IPS-18c (cell line): ENCODE results near the gene MYO9B.

Source experiments
- H3K4me3 ChIP-seq: 2 replicates; pipeline ENCODE4 v1.7.0; 2013; ENCODE audit warnings: low read depth, mild to moderate bottlenecking, low read length, moderate library complexity; ENCODE audit not compliant: insufficient read depth
- H3K9me3 ChIP-seq: one replicate; pipeline ENCODE4 v1.6.1; 2013; ENCODE audit warnings: mild to moderate bottlenecking, low read length, moderate library complexity; ENCODE audit not compliant: control insufficient read depth, insufficient read depth

Gene MYO9B, protein sequence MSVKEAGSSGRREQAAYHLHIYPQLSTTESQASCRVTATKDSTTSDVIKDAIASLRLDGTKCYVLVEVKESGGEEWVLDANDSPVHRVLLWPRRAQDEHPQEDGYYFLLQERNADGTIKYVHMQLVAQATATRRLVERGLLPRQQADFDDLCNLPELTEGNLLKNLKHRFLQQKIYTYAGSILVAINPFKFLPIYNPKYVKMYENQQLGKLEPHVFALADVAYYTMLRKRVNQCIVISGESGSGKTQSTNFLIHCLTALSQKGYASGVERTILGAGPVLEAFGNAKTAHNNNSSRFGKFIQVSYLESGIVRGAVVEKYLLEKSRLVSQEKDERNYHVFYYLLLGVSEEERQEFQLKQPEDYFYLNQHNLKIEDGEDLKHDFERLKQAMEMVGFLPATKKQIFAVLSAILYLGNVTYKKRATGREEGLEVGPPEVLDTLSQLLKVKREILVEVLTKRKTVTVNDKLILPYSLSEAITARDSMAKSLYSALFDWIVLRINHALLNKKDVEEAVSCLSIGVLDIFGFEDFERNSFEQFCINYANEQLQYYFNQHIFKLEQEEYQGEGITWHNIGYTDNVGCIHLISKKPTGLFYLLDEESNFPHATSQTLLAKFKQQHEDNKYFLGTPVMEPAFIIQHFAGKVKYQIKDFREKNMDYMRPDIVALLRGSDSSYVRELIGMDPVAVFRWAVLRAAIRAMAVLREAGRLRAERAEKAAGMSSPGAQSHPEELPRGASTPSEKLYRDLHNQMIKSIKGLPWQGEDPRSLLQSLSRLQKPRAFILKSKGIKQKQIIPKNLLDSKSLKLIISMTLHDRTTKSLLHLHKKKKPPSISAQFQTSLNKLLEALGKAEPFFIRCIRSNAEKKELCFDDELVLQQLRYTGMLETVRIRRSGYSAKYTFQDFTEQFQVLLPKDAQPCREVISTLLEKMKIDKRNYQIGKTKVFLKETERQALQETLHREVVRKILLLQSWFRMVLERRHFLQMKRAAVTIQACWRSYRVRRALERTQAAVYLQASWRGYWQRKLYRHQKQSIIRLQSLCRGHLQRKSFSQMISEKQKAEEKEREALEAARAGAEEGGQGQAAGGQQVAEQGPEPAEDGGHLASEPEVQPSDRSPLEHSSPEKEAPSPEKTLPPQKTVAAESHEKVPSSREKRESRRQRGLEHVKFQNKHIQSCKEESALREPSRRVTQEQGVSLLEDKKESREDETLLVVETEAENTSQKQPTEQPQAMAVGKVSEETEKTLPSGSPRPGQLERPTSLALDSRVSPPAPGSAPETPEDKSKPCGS (N-terminal part only)

DNA sequence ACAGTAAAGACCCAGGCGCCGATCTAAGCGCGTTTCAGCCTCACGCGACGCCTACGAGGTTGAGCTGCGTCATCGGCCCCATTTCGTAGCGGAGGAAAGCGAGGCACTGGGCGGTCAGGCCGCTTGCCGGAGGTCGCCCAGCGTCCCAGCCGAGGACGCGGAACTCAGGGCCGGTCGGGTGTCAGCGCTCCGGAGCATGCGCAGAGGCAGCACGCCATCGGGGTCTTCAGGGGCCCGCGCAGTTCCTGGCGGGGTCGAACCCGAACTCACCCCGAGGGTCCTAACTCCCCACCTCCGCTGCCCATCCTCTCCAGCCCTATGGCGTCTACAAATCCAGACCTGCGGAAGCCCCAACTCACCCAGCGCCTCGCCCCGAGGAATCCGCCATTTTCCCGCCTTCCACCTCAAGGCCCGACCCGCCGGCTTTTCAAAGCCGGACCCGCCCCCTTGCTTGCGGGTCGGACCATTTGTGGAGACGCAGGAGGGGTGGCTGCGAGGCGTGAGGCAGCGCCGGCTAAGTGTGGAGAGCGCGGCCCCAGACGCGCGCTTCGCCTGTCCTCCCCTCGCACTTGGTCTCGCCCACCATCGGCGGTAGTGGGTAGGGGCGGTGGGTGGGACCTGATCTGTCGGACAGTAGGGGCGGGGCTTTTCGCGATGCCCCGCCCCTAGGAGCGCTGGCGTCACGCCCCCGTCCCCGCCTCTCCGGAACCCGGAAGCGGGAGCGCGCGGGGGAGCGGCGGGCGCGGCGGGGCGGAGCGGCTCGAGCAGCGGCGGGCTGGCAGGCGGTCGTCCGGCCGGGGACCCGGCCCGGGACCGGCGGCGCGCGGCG is at the start of gene MYO9B, which contains the start of gene HAUS8:
Gene MYO9B (plus strand): TSS at position 743 of the 829 bp plus-strand sequence. CDS start 25,941 bp downstream, outside the sequence.
Gene HAUS8 (minus strand): TSS at position 418 of the 829 bp plus-strand sequence. CDS start 30 bp downstream, at position 388.
- peak within 1 kb of the TSS; percentile 94 for H3K4me3 ChIP-seq

DNA sequence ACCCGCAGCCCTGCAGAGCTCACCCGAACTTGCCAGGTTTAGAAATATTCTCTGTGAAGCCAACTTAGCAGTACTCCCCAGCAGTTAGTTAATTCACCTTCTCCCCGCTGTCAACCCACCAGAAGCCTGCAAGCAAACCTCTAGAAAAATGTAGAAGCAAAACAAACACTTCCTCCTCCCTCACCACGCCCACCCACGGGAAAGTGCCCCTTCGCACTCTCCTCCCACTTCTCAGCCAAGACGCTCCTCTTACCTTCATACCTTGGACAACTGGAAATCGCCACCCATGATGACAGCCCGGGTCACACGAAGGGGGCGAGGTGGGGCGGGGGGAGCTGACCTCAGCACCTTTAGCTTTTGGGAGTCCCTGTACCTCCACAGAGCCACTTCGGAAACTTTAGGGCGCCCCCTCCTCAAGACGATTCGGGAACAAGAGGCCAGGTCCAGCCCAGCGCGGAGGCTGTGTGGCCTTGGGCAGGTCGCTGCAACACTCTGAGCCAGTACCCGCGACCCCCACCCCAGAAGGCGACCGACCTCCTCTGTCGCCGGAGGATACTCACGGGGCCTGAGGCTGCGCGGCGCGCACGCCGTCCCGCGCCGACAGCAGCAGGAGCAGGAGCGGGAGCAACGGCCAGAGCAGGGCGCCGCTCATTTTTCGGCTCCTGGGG is 49.5 kb upstream of the MYO9B start:
- H3K4me3 ChIP-seq: peak overlapping the region; percentile 67
- no peaks in the 10 kb centered on the region for H3K9me3 ChIP-seq

More for the DNA sequence above, at the start of gene MYO9B, which contains the start of gene HAUS8:
- H3K9me3 ChIP-seq: peaks cover 3% of the 10 kb centered on the region

DNA sequence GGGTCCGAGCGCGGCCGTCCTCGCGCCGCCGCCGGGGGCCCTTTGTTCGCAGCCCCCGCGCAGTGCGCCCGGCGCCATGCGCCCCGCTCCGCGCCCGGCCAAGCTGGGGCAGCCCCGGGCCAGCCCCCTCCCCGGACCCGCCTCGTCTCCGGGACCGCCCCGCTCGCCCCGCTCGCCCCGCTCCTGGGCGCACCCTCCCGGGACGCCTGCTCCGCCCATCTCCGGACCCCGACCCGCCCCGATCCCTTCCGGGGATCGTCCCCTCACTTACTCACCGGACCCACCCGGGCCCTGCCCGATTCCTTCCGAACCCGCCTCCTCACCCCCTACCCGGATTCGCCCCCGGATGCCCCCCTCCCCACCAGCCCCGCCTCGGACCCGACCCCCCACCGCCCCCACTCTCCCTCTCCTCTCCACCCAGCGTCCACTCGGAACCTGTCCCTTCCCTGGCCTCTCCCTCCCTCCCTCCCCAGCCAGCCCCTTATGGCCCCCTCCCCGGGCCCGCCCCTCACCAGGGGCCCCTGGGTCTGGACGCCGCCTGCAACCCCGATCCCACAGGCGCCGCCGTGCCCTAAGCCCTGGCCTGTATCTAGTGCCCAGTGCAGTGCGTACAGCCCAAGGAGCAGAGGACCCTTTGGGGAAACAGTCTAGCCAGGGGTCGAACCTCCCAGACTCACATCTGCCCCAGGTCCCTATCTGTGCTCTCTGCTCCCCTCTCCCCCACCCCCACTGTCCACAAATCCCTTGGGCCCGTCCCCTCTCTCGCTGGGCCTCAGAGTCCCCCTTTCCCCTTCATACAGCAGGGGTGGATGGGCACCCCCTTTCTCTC is 48.7 kb upstream of the MYO9B start, which contains the start of gene CPAMD8:
Gene CPAMD8 (minus strand): TSS at position 105 of the 829 bp plus-strand sequence. CDS start 168 bp downstream, outside the sequence.
- H3K9me3 ChIP-seq: no peaks in the 10 kb centered on the region
- H3K4me3 ChIP-seq: peak within 1 kb of the TSS; percentile 67

DNA sequence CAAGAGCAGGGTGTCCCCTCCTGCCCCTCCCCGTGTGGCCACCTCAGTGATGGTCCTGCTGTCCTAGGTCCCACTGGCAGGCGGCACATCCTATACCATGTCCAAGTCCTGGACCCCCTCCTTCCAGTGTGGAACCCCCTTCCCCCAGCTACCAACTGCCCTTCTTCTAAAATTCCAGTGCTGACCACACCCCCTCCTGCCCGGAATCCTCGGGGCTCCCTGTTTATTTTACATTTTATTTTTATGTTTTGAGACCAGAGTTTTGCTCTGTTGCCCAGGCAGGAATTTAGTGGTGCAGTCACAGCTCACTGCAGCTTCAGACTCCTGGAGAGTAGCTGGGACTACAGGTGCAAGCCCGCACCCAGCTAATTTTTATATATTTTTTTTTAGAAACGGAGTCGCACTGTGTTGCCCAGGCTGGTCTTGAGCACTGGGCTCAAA is 48.0 kb upstream of the MYO9B start:
- Histone ChIP-seq H3K9me3 (no peaks in the 10 kb centered on the region), H3K4me3 (peak overlapping the region; percentile 20; the same call in 1 of the 2 replicates)

DNA sequence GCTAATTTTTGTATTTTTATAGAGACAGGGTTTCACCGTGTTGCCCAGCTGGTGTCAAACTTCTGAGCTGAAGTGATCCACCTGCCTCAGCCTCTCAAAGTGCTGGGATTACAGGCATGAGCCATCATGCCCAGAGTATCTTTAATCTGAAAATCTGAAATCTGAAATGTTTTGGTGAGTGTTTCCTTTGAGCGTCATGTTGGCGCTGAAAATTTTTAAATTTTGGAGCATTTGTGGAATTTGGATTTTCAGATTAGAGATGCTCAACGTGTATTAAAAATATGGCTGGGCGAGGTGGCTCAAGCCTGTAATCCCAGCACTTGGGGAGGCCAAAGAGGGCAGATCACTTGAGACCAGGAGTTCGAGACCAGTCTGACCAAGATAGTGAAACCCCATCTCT is 43.8 kb upstream of the MYO9B start:
- no peak overlapping the region for H3K4me3 ChIP-seq
- no peaks in the 10 kb centered on the region for H3K9me3 ChIP-seq

DNA sequence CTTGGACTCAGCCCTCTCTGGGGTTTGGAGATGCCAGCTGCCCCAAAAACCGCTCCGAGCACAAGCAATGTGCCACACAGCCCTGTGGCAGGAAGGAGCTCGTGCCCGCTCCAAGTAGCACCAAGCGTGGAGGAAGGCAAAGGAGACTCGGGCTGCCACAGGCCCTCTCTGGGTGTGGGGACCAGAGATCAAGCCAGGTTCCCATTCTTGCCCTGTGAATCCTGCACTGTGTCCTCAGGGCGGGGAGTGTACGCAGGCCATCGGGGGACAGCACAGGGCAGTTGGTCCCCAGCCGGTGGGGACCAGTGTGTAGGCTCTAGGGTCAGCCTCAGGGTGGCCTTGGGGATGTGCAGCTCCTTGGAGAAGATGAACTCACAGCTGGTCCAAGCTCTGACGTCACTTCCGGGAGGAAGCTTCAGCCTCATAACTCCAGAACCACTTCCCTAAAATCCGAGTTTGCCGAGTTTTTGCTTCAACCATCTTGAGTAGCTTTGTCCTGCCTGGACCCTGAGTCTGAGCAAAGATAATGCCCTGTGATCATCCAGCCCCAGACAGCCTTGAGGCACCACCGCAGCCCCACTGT is 39.6 kb upstream of the MYO9B start:
- H3K9me3 ChIP-seq: no peaks in the 10 kb centered on the region
- no peak overlapping the region for H3K4me3 ChIP-seq

DNA sequence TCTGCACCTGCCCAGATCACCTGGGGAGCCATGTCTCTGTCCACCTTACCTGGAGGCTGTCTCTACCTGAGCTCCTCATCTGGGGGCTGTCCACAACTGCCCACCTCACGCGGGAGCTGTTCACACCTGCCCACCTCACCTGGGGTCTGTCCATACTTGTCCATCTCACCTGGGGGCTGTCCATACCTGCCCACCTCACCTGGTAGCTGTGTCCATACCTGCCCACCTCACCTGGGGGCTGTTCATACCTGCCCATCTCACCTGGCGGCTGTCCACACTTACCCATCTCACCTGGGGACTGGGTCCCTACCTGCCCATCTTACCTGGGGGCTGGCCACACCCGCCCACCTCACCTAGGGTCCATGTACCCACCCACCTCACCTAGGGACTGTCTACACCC is 38.9 kb upstream of the MYO9B start:
- H3K4me3 ChIP-seq: no peak overlapping the region
- H3K9me3 ChIP-seq: no peaks in the 10 kb centered on the region

DNA sequence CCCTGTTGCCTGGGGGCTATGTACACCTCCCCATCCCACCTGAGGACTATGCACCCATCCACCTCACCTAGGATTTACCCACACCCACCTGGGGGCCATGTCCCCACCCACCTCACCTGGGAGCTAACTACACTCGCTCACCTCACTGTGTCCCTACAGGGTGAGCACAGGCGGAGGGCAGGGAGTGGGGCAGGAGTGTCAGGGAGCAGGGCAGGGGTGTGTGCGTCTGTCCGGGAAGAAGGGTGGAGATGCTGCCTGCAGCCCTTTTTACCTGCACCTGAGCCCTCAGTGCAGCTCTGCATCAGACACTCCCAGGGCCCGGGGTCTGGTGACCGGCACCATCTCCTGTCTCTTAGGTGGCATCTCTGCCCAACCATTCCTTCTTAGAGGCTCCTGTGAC is 38.4 kb upstream of the MYO9B start:
- H3K4me3 ChIP-seq: no peak overlapping the region
- no peaks in the 10 kb centered on the region for H3K9me3 ChIP-seq

DNA sequence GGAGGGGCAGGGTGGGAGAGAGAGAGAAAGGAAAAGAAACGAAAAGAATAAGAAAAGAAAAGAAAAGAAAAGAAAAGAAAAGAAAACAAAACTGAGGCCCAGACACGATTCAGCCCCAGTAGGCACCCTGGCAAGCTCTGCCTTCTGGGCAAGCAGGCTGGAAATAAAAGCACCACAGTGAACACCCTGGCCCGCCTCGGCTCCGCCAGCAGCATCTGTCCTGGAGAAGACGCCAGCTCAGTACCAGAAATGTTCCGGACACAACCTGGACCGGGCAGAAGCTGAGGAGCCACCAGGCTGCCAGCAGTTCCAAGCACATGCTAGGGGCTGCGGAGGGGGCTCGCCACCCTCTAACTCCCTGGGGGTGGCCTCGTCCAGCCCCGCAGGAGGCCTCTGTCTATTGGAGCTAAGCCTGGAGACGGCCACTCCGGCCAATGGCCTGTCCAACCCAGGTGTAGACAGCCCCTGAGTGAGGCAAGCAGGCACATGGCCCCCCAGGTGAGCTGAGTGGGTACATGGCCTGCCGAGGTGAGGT is 37.5 kb upstream of the MYO9B start:
- no peak overlapping the region for H3K4me3 ChIP-seq
- no peaks in the 10 kb centered on the region for H3K9me3 ChIP-seq

DNA sequence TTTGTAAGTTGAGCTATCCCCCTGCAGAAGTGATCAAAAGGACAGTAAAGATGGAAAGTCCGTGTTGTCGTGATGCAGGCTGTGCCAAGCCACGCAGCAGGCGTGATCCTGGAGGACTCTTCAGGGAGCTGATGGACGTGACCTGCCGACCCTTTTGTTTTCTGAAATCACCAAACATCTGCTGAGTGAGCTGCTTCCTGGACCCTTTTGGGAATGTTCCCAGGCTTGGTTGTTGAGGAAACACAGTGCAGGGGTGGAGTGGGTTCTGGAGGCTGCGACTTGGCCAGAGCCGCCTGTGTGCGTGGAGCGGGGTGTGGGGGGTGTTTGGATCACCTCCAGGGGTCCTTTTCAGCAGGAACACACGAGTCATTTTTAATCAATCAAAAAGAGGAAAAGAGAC is 33.6 kb upstream of the MYO9B start:
- H3K4me3 ChIP-seq: no peak overlapping the region
- H3K9me3 ChIP-seq: no peaks in the 10 kb centered on the region

DNA sequence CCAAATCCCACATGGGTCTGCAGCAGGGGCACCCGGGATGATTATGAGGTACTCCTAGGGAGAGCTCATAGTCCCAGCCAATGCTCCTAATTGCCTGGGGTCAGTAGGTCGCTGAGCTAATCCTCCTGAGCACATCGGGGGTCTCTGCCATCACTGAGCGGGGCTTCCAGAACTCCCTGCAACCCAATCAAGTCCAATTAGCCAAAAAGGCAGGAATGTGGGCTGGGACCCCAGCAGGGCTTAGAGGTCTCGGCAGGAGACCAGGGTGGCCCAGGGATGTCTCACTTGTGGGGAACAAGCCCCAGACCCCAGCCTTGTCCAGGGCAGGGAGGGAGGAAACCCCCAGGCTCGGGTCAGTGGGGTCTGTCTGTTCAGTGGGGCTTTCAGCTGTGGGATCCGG is 31.8 kb upstream of the MYO9B start:
- H3K9me3 ChIP-seq: no peaks in the 10 kb centered on the region

DNA sequence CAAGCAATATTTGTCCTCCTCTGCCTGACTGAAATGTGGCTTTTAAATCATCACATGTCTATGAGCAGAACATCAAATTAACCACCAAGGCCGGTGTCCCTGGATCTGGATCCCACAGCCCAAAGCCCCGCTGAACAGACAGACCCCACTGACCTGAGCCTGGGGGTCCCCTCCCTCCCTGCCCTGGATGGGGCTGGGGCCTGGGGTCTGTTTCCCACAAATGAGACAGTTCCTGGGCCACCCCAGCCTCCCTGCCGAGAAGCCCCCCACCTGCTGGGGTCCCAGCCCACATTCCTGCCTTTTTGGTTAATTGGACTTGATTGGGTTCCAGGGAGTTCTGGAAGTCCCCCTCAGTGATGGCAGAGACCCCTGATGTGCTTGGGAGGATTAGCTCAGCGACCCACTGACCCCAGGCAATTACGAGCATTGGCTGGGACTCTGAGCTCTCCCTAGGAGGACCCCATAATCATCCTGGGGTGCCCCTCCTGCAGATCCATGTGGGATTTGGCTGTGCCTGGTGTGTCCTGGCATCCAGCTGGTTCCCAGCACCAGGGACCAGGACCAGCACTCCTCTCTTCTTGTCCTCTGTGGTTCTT is 29.6 kb upstream of the MYO9B start:
- no peak overlapping the region for H3K4me3 ChIP-seq
- H3K9me3 ChIP-seq: no peaks in the 10 kb centered on the region

More for the DNA sequence above, 31.8 kb upstream of the MYO9B start:
- no peak overlapping the region for H3K4me3 ChIP-seq

DNA sequence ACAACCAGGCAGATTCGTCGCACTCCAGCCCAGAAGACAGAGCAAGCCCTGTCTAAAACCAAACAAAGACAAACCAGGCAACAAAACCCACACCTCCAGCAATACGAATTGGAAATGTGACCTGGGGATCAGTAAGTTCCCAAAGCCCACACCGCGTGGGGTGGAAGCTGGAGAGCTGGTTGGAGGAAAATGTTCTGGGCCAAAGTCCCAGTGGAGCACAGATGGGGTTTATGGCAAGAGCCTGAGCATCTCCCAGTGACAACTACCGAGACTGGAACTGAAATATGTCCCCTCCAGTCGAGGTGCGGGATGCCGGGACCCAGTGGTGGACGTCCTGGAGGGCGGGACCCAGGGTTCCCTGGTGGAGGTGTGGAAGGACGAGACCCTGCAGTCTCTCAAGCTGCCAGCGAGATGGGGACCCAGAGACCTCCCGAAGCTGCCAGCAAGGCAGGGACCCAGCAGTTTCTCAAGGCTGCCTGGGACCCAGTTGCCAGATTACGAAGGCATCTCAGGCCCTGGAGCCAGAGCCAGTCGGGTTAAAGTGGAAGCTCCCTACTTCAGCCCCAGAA is 26.6 kb upstream of the MYO9B start:
- no peaks in the 10 kb centered on the region for H3K9me3 ChIP-seq
- H3K4me3 ChIP-seq: no peak overlapping the region
